Measurements from ENCODE around the gene TK1. TPM values are rescaled to one million over a fixed set of nuclear protein-coding genes. Genes with fewer than 3 reads are reported as not detected.
A peak's percentile ranks its signal among the peaks of the same experiment; 100 is the strongest.

Gene TK1
- total RNA-seq, 1 experiment from 2014 or later = 72.5 TPM

DNA sequence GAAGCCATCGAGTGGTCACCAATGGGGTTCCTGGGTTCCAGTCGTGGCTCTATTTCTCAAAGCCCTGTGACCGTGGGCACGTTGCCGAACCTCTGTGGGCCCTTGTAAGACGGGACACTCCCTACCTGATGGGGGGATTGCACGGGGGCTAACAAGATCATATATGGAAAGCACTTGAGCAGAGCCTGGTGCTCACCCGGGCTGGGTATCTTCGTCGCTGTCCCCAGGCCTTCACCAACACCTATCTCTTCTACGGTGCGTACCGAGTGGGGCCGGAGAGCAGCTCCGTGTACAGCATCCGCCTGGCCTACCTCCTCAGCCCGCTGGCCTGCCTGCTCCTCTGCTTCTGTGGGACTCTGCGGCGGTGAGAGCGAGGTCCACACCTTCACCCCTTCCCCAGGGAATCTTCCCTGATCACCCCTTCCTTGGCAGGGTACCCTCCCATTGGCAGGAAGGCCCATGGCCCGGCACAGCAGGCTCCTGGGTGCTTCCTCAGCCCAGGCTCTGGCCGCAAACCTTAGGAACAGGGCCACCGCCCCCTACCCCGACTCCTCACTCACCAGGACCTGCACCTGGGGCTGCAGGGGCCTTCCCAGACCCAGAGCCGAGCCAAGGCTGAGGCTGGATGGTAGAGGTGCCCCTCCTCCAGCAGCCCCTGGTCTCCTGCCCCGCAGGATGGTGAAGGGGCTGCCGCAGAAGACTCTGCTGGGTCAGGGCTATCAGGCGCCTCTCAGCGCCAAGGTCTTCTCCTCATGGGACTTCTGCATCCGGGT, 53.5 kb downstream of the TK1 start:
- CTCF ChIA-PET = interaction anchor here (0.5 to 10.2 kb wide), 8 partner anchors 19 to 766 kb away, joined by 3 to 82 read pairs (median 5); partner anchors contain the start of genes AFMID and TK1

DNA sequence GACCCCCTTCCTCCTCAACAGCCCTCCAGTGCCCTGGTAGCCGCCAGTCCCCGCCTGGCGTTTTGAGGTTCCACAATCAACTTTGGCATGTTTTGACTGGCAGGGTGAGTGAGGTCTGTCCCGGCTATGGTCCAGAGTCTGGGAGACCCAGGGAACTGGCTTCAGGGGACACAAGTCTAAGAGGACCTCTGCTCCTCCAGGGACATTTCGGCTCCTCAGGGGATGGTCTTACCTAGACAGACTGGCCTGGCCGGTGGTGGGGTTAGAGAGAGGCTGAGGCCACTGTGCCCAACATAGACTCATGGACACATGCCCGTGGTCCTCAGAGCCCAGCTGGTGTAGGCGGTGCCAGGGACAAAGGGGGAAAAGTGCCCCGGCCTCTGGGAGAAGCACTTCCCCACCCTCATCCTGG, 54.1 kb downstream of the TK1 start:
- ChIA-PET POLR2A (interaction anchor here (1.1 kb wide), 1 partner anchor 54 kb away, joined by 4 read pairs; the partner anchor contains the start of genes AFMID and TK1), CTCF (interaction anchor here (0.9 to 10.2 kb wide), 3 partner anchors 8 to 42 kb away, joined by 4 to 82 read pairs (median 6); no protein-coding TSS in a partner anchor)
- peaks cover 34% of the 10 kb centered on the region for H3K4me1 Mint-ChIP-seq
- H3K36me3 Mint-ChIP-seq = no peaks in the 10 kb centered on the region
- TF ChIP-seq, protein P1, sequence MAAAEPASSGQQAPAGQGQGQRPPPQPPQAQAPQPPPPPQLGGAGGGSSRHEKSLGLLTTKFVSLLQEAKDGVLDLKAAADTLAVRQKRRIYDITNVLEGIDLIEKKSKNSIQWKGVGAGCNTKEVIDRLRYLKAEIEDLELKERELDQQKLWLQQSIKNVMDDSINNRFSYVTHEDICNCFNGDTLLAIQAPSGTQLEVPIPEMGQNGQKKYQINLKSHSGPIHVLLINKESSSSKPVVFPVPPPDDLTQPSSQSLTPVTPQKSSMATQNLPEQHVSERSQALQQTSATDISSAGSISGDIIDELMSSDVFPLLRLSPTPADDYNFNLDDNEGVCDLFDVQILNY (CRISPR knock-in tag; IDR thresholded peaks at IDR 0.05) = no peak
- TF ChIP-seq ETV6 (CRISPR knock-in tag; IDR thresholded peaks at IDR 0.05) = no peak
- TF ChIP-seq TEAD1 (CRISPR knock-in tag; IDR thresholded peaks at IDR 0.05) = no peak
- TF ChIP-seq CREB1 (CRISPR knock-in tag; IDR thresholded peaks at IDR 0.05) = no peak
- TF ChIP-seq ELF4 (CRISPR knock-in tag; IDR thresholded peaks at IDR 0.05; ENCODE audit: low read depth) = no peak
- TF ChIP-seq PRRX2 (CRISPR knock-in tag; IDR thresholded peaks at IDR 0.05) = no peak
- TF ChIP-seq, protein P2, sequence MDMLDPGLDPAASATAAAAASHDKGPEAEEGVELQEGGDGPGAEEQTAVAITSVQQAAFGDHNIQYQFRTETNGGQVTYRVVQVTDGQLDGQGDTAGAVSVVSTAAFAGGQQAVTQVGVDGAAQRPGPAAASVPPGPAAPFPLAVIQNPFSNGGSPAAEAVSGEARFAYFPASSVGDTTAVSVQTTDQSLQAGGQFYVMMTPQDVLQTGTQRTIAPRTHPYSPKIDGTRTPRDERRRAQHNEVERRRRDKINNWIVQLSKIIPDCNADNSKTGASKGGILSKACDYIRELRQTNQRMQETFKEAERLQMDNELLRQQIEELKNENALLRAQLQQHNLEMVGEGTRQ (CRISPR knock-in tag; IDR thresholded peaks at IDR 0.05) = no peak
- TF ChIP-seq SMAD4 (CRISPR knock-in tag; IDR thresholded peaks at IDR 0.05) = no peak
- TF ChIP-seq, protein P3, sequence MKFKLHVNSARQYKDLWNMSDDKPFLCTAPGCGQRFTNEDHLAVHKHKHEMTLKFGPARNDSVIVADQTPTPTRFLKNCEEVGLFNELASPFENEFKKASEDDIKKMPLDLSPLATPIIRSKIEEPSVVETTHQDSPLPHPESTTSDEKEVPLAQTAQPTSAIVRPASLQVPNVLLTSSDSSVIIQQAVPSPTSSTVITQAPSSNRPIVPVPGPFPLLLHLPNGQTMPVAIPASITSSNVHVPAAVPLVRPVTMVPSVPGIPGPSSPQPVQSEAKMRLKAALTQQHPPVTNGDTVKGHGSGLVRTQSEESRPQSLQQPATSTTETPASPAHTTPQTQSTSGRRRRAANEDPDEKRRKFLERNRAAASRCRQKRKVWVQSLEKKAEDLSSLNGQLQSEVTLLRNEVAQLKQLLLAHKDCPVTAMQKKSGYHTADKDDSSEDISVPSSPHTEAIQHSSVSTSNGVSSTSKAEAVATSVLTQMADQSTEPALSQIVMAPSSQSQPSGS (CRISPR knock-in tag; IDR thresholded peaks at IDR 0.05; ENCODE audit: borderline replicate concordance, low read depth) = no peak
- TF ChIP-seq, protein P4, sequence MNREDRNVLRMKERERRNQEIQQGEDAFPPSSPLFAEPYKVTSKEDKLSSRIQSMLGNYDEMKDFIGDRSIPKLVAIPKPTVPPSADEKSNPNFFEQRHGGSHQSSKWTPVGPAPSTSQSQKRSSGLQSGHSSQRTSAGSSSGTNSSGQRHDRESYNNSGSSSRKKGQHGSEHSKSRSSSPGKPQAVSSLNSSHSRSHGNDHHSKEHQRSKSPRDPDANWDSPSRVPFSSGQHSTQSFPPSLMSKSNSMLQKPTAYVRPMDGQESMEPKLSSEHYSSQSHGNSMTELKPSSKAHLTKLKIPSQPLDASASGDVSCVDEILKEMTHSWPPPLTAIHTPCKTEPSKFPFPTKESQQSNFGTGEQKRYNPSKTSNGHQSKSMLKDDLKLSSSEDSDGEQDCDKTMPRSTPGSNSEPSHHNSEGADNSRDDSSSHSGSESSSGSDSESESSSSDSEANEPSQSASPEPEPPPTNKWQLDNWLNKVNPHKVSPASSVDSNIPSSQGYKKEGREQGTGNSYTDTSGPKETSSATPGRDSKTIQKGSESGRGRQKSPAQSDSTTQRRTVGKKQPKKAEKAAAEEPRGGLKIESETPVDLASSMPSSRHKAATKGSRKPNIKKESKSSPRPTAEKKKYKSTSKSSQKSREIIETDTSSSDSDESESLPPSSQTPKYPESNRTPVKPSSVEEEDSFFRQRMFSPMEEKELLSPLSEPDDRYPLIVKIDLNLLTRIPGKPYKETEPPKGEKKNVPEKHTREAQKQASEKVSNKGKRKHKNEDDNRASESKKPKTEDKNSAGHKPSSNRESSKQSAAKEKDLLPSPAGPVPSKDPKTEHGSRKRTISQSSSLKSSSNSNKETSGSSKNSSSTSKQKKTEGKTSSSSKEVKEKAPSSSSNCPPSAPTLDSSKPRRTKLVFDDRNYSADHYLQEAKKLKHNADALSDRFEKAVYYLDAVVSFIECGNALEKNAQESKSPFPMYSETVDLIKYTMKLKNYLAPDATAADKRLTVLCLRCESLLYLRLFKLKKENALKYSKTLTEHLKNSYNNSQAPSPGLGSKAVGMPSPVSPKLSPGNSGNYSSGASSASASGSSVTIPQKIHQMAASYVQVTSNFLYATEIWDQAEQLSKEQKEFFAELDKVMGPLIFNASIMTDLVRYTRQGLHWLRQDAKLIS (CRISPR knock-in tag; IDR thresholded peaks at IDR 0.05; ENCODE audit: borderline replicate concordance) = no peak
- no peak for TF ChIP-seq KAT7 (CRISPR knock-in tag; IDR thresholded peaks at IDR 0.05; ENCODE audit: borderline replicate concordance)
- no peak for TF ChIP-seq NFE2L1 (CRISPR knock-in tag; IDR thresholded peaks at IDR 0.05)
- TF ChIP-seq ZNF317 (CRISPR knock-in tag; IDR thresholded peaks at IDR 0.05; ENCODE audit: borderline replicate concordance, low read depth) = no peak
- TF ChIP-seq ZNF263 (CRISPR knock-in tag; IDR thresholded peaks at IDR 0.05; ENCODE audit: low read depth) = no peak
- TF ChIP-seq FOXP1 (CRISPR knock-in tag; IDR thresholded peaks at IDR 0.05; ENCODE audit: borderline replicate concordance) = no peak
- no peak for TF ChIP-seq RELA (CRISPR knock-in tag; IDR thresholded peaks at IDR 0.05; ENCODE audit: borderline replicate concordance)
- TF ChIP-seq ATF1 (CRISPR knock-in tag; IDR thresholded peaks at IDR 0.05) = no peak
- TF ChIP-seq, protein P5, sequence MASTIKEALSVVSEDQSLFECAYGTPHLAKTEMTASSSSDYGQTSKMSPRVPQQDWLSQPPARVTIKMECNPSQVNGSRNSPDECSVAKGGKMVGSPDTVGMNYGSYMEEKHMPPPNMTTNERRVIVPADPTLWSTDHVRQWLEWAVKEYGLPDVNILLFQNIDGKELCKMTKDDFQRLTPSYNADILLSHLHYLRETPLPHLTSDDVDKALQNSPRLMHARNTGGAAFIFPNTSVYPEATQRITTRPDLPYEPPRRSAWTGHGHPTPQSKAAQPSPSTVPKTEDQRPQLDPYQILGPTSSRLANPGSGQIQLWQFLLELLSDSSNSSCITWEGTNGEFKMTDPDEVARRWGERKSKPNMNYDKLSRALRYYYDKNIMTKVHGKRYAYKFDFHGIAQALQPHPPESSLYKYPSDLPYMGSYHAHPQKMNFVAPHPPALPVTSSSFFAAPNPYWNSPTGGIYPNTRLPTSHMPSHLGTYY (CRISPR knock-in tag; IDR thresholded peaks at IDR 0.05) = no peak
- H3K4me3 Mint-ChIP-seq = peak overlapping the region; percentile 27; the same call in 1 of the 2 replicates
- no peak for ATAC-seq
- no peak overlapping the region for H3K27ac Mint-ChIP-seq
- no peaks in the 10 kb centered on the region for H3K9me3 Mint-ChIP-seq
- peaks cover 17% of the 10 kb centered on the region for H3K27me3 Mint-ChIP-seq (ENCODE audit: low read depth)
- DNase-seq (ENCODE audit: low spot score) = no peak

More for the DNA sequence above, 53.5 kb downstream of the TK1 start:
- Mint-ChIP-seq H3K27me3 (ENCODE audit: low read depth) (peaks cover 17% of the 10 kb centered on the region), H3K36me3 (no peaks in the 10 kb centered on the region), H3K4me1 (peaks cover 36% of the 10 kb centered on the region), H3K27ac (no peak overlapping the region), H3K9me3 (no peaks in the 10 kb centered on the region), H3K4me3 (no peak overlapping the region)
- POLR2A ChIA-PET = interaction anchor here (1.1 kb wide), 1 partner anchor 54 kb away, joined by 4 read pairs; the partner anchor contains the start of genes AFMID and TK1
- ATAC-seq = no peak
- no peak for DNase-seq (ENCODE audit: low spot score)
- TF ChIP-seq CREB1 (CRISPR knock-in tag; IDR thresholded peaks at IDR 0.05) = no peak
- TF ChIP-seq, protein P6, sequence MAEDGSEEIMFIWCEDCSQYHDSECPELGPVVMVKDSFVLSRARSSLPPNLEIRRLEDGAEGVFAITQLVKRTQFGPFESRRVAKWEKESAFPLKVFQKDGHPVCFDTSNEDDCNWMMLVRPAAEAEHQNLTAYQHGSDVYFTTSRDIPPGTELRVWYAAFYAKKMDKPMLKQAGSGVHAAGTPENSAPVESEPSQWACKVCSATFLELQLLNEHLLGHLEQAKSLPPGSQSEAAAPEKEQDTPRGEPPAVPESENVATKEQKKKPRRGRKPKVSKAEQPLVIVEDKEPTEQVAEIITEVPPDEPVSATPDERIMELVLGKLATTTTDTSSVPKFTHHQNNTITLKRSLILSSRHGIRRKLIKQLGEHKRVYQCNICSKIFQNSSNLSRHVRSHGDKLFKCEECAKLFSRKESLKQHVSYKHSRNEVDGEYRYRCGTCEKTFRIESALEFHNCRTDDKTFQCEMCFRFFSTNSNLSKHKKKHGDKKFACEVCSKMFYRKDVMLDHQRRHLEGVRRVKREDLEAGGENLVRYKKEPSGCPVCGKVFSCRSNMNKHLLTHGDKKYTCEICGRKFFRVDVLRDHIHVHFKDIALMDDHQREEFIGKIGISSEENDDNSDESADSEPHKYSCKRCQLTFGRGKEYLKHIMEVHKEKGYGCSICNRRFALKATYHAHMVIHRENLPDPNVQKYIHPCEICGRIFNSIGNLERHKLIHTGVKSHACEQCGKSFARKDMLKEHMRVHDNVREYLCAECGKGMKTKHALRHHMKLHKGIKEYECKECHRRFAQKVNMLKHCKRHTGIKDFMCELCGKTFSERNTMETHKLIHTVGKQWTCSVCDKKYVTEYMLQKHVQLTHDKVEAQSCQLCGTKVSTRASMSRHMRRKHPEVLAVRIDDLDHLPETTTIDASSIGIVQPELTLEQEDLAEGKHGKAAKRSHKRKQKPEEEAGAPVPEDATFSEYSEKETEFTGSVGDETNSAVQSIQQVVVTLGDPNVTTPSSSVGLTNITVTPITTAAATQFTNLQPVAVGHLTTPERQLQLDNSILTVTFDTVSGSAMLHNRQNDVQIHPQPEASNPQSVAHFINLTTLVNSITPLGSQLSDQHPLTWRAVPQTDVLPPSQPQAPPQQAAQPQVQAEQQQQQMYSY (CRISPR knock-in tag; IDR thresholded peaks at IDR 0.05) = 0 out of 2 replicates have a peak, but pooled peaks have one; percentile 8

Data from WTC11 (cell line).